HG02884 (cell line): Measurements from ENCODE around the gene MYEF2.

Experiments
- ATAC-seq: cut with Tn5 transposase; IDR thresholded peaks from one replicate; pipeline ENCODE4 v1.9.1; 2021; ENCODE audit warnings: mild to moderate bottlenecking, moderate library complexity; ENCODE audit not compliant: unreplicated experiment

Gene MYEF2

DNA sequence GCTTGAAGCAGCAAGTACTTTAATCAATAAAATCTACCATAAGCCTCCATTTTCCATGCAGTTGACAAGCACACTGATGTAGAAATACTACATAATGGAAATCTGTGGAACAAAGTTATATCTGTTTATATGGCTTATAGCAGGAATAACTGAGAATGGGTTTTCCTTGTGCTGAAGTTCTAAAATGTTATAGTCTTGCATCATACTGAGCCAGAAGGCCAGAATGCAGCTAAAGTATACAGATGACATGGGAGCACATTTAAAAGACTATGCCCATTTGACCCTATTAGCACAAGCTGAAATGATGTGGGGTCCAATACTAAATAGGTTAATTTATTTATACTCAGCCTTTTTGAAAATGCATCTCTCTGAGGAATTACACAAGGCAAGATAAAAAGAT lies 32.2 kb downstream of the MYEF2 start:
- no peak for ATAC-seq

DNA sequence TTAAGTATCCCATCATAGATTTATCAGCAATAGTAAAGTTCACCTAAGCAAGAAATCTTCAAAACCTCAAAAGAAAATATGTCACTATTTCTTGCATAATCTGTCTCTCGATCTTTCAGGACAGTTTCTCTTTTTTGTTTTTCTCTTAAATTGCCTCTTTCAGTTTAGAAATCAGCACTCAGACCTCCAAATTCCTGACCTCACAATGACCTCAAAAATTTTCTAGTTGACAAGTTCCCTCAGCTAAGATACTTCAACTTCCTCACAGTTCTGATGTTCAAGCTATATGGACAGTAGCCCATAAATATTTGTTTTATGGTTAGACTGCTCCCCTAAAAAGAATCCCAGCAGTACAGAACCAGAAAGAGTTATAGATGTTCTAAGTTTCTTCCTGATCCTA lies 33.2 kb downstream of the MYEF2 start:
- ATAC-seq, result peak; percentile 74

DNA sequence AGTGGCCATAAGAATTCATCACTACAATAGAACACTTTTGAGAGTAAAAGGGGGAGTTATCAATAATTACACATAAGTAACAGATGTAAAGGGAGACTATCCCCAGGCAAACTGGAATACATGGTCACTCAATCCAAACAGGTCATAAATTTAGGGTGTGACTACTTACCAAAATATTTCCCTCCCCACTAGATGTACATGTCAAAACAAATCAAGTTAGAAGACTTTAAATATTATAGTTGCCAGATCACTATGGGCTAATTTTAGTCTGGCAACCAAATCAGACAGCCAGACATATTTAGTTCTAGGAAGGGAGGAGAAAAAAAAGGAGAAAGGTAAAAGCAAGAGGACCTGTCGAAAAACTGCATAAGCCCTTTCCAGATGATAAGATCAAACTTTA lies 34.2 kb downstream of the MYEF2 start:
- no peak for ATAC-seq

GRCh38 chr15:48132874-48133273 lies 45.2 kb downstream of the MYEF2 start:
- no peak for ATAC-seq

- no peak for ATAC-seq
Observed at GRCh38 chr15:48131324-48131723, 46.8 kb downstream of the MYEF2 start.

DNA sequence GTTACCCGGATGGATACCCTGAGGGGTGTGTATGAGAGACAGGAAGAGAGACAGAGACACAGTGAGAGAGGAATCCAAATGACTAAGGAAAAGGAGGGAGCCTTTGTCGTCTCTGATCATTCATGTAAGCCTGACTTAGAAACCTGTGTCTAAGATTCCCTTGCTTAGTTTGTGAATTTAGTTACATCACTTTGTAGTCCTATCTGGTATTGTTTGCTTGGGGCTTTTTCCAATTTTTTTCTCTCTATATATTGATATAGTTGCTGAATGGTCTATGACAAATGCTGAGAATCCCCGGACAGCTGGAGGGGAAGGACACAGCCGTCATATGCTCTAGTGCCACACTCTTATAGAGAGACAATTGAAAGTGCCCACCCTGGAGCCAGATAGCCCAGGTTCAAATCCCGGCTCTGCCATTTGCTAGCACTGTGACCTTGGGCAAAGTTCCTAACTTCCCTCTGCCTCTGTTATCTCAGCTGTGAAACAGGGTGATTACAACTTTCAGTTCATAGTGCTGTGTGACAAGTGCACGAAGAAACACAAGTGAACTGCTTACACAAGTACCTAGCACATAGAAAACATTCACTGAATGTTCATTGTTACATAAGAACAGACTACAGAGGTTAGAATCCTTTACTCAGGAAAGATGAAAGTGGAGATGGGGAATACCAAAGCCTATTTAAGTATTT lies 51.3 kb downstream of the MYEF2 start:
- no peak for ATAC-seq

DNA sequence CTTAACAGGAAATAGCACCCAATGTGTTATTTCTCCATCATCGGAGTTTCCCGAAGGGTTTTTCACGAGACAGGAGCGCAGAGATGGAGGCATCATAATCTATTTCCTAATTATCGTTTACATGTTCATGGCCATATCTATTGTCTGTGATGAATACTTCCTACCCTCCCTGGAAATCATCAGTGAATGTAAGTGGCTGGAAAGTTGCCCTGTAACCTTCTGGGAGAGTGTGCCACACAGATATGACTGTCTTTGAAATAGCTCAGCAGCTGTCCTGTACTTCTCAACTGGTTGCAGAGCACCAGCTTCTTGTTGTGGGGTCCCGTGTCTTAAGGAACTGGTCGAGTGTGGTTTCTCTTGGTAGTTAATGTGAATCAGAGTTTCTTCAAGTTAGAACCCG lies 56.2 kb downstream of the MYEF2 start:
- no peak for ATAC-seq

DNA sequence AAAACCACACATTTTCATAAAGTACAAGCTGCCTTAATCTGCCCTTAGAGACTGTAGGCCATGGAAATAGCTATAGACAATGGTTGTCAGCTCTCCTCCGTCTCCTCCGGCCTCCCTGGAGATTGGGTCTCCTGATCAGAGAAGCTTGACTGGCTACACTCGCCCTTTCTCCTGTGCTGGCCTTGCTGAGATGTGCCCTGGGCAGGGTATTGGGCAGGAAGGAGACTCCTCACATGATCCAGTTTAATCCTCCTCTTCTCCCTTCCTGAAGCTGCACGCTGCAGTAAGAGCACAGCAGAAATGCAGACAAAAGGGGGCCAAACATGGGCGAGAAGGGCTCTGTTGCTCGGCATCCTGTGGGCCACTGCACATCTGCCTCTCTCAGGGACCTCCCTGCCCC lies 57.4 kb downstream of the MYEF2 start, which contains the start of gene SLC24A5:
SLC24A5 (plus strand) TSS at position 246 of the 400 bp plus-strand sequence; CDS start at position 301, 55 bp downstream.
- ATAC-seq, result no peak

- ATAC-seq, result no peak
Observed at GRCh38 chr15:48119277-48119676, 58.8 kb downstream of the MYEF2 start.

DNA sequence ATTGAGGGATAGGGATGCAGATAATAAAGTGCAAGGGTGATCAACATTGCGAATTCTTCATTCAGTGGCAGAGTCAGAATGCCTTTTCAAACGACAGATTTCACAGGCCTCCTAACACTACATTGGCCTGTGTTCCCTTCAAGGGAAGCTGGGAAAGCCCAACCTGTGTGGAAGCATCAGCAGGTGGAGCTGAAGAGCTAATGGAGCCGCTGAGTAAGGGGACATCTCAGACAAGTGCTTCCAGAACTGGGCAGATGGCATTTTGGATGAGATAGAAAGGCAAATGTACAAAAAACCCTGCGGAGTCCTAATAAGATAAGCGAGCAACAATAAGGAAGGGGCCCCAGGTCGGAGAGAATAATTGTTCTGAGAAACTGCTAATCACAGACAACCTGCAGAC lies 65.9 kb downstream of the MYEF2 start:
- no peak for ATAC-seq

GRCh38 chr15:48109856-48110531 lies 68.1 kb downstream of the MYEF2 start:
- no peak for ATAC-seq

- ATAC-seq, result no peak
Observed at GRCh38 chr15:48109212-48109611, 68.9 kb downstream of the MYEF2 start.

DNA sequence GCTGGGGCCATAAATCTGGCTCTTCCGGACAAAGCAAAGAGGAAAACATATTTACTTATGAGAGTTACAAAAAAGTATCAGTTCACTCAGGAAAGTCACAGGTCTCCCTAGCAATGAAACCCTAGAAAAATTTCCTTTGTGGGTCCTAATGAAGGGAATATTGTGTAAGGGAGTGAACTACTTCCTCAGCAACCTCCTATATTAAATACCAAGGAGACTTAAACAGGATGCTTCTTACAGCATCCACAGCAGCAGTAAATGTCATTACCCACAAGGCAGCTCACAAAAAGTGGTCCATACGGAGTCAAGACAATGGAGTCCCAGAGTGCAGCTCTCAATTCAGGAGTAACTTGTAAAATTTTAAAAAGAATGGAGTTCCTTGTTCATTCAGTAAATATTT lies 72.2 kb downstream of the MYEF2 start:
- no peak for ATAC-seq

- ATAC-seq, result no peak
Observed at GRCh38 chr15:48103647-48104046, 74.4 kb downstream of the MYEF2 start.

- ATAC-seq, result no peak
Observed at GRCh38 chr15:48102167-48102566, 75.9 kb downstream of the MYEF2 start.

DNA sequence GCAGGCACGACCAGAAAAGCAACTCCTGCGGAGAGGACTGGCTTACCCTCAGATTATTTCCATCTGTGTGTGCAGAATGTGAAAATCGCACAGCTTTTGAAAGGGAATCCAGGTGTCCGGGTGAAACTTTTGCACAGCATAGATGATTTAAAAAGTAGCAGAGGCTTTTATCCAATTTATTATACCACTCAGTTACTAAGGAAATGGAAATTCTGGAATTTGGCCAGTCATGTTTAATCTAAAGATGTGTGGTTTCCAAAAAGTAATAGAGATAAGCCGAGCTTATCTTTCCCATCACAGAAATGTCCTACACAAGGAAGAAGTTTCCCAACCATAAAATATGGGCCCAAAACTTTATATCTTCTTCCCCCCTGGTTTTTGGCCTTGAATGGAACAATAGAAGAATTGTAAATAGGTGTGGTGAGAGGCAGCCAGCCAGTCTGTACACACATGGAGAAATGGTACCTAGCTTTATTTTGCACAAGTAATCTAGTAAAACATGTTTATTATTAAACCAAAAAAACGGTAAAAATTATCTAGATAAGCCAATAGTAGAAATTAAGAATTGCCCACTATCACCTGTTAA lies 76.6 kb downstream of the MYEF2 start:
- ATAC-seq, result no peak

- no peak for ATAC-seq
Observed at GRCh38 chr15:48097264-48097663, 80.8 kb downstream of the MYEF2 start.

DNA sequence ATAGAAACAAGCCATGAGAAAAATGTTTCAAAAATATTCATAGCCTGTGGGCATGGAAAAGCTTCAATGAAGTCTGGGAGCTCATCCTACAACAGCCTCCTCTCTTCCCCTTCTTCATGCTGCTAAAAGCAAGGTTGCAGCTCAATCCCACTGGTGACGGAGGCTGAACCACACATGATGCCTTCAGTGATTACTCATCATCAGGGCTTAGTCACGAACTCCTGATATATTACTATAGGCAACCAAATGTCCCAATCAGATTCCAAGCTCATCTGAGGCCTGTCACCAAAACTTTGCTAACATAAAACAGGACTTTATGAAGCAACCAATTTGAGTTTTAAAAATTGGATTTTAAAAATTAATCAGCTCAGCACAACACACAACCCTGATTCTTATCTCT lies 81.3 kb downstream of the MYEF2 start:
- ATAC-seq, result no peak

DNA sequence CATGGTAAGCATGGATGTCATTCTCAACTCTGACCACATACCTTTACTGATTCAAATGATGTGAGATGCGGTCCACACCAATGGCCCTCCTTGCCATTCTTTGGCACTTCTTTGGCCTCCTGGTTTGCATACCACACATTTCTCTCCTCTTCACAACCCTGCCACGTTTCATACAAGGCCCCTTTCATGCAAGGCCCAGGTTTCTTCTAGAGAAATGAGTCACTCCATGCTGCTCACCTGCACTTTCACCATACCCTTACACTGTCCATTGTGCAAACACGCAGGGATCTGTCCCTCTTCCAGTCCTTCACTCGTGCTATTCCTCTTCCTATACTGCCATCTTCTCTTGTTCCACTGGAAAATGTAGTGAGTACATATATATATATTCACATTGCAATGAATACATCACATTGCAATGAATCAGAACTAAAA lies 81.7 kb downstream of the MYEF2 start:
- peak; percentile 66 for ATAC-seq

DNA sequence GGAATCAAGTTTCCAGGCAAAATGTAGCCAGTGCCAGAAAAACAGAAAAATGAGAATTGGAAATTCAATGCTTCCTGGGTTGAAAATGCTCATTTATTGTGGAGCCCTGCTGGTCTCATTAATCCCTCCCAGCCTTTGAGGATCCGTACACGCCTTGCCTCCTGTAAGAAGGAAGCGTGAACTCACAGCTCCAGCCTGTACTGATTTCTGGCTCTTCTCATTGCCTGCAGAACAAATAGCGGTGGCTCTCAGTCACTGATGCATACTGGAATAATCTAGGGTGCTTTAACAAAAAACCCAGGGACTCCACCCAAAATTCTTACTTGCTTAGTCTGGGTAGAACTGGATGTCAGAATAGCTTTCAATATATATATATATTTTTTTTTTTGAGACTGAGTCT lies 86.6 kb downstream of the MYEF2 start:
- no peak for ATAC-seq

GRCh38 chr15:48090666-48091065 lies 87.4 kb downstream of the MYEF2 start:
- no peak for ATAC-seq

GRCh38 chr15:48090115-48090514 lies 88.0 kb downstream of the MYEF2 start:
- no peak for ATAC-seq
